Fibroblast of lung (primary cell): ENCODE results near the gene SYNDIG1L.
"Not testable (repeated sequence)": the region's sequence is repeated elsewhere in the genome, so short reads cannot be mapped to it uniquely, and the experiment has no call there.

ENCODE experiments used
- CTCF ChIP-seq, 2 donors: IDR thresholded peaks in 1 of 2; conservative IDR thresholded peaks in 1 of 2; 1 replicate in 1 of 2; 2 replicates in 1 of 2; pipeline ENCODE4 v1.5.1; 2011 to 2012; ENCODE audit warnings: low read length in 2 of 2, control low read depth in 1 of 2, inconsistent platforms in 1 of 2, low read depth in 1 of 2, mild to moderate bottlenecking in 1 of 2
- EZH2 ChIP-seq: IDR thresholded peaks from 2 replicates; pipeline ENCODE4 v1.5.1; 2012; ENCODE audit warnings: low read length, control low read depth, mild to moderate bottlenecking; ENCODE audit errors: missing control alignments

GRCh38 chr14:74381571-74381970 lies 44.4 kb downstream of the SYNDIG1L start:
- not testable (repeated sequence) for TF ChIP-seq CTCF (conservative IDR thresholded peaks at IDR 0.05 in 1 of 2, IDR thresholded peaks at IDR 0.05 in 1 of 2; ENCODE audit: low read depth in 1 of 2, low read length in 2 of 2); EZH2
